A549 (cell line): Measurements from ENCODE around the gene CMTM2. TPM values are rescaled to one million over a fixed set of nuclear protein-coding genes. Genes with fewer than 3 reads are reported as not detected.

Experiments
- ATAC-seq, 2 experiments: fragments of 200-7000 bp in 1 of 2; fragments of >200 bp in 1 of 2; cut with Nextera tagmentation in 1 of 2; cut with Tn5 transposase in 1 of 2; 3 replicates each; pipeline versions ENCODE4 v1.8.0 to v1.9.1; 2018 to 2020; ENCODE audit warnings: mild to moderate bottlenecking in 1 of 2, moderate library complexity in 1 of 2
- CTCF ChIA-PET: fragments of 300-600 bp; sonication (Branson Sonifier 250); formaldehyde crosslinking; extraction: SDS; loops from one replicate; lab custom pipeline; 2021; ENCODE audit warnings: antibody characterized with exemption, inconsistent platforms; lab: Yijun Ruan, JAX
- POLR2A ChIA-PET: fragments of 350-600 bp; formaldehyde crosslinking; extraction: SDS; loops from one replicate; lab custom pipeline; 2021; ENCODE audit warnings: antibody characterized with exemption, inconsistent platforms; lab: Yijun Ruan, JAX
- DNase-seq, 2 experiments: peaks; one replicate each; pipeline versions ENCODE4 v3.0.0 to v3.0.0-alpha.2; 2011 to 2016; ENCODE audit warnings: low read depth in 1 of 2, low spot score in 1 of 2
- FAIRE-seq: peaks from 2 replicates; lab custom pipeline; 2011; peaks lifted over from hg19 to GRCh38; lab: Jason Lieb, UNC
- H3K27ac ChIP-seq, 2 experiments: fragments of >200 bp; sonication (Bioruptor Twin); formaldehyde crosslinking; 3 replicates each; pipeline ENCODE4 v1.5.1; 2016 to 2017
- H3K4me1 ChIP-seq: fragments of >200 bp; sonication (Bioruptor Twin); formaldehyde crosslinking; 3 replicates; pipeline ENCODE4 v1.6.1; 2016
- H3K4me2 ChIP-seq: fragments of >200 bp; sonication (Bioruptor Twin); formaldehyde crosslinking; 3 replicates; pipeline ENCODE4 v1.6.1; 2016
- H3K4me3 ChIP-seq: fragments of >200 bp; sonication (Bioruptor Twin); formaldehyde crosslinking; 3 replicates; pipeline ENCODE4 v1.5.1; 2016
- H3K9me3 ChIP-seq: fragments of >200 bp; sonication (Bioruptor Twin); formaldehyde crosslinking; 3 replicates; pipeline ENCODE4 v1.6.1; 2016
- CHD2 ChIP-seq: fragments of 150-350 bp; IDR thresholded peaks from 2 replicates; pipeline ENCODE4 v1.6.1; 2014; ENCODE audit warnings: low read length; ENCODE audit not compliant: partially characterized antibody
- FOSL2 ChIP-seq, 2 experiments: fragments of 450-650 bp in 1 of 2; fragments of >200 bp in 1 of 2; sonication (Bioruptor Twin) in 1 of 2; formaldehyde crosslinking; IDR thresholded peaks; 2 replicates each; pipeline versions ENCODE4 v1.5.0 to v1.6.1; 2016 to 2020; ENCODE audit warnings: mild to moderate bottlenecking in 1 of 2, moderate library complexity in 1 of 2
- FOXS1 ChIP-seq: fragments of 250-450 bp; sonication (Bioruptor Pico); IDR thresholded peaks from 2 replicates; pipeline ENCODE4 v1.5.0; 2020; ENCODE audit warnings: mild to moderate bottlenecking, moderate library complexity
- GATA3 ChIP-seq: IDR thresholded peaks from 2 replicates; pipeline ENCODE4 v1.6.1; 2012; ENCODE audit warnings: borderline replicate concordance
- HES2 ChIP-seq: fragments of >200 bp; sonication (Bioruptor Twin); formaldehyde crosslinking; IDR thresholded peaks from 2 replicates; pipeline ENCODE4 v1.6.1; 2016
- HOXA7 ChIP-seq: fragments of 250-450 bp; sonication (Bioruptor Pico); IDR thresholded peaks from 2 replicates; pipeline ENCODE4 v1.5.0; 2020; ENCODE audit warnings: mild to moderate bottlenecking, moderate library complexity
- KDM5A ChIP-seq: fragments of 200-600 bp; sonication (generic); IDR thresholded peaks from 2 replicates; pipeline ENCODE4 v1.6.1; 2016; ENCODE audit warnings: antibody characterized with exemption, mild to moderate bottlenecking
- MAX ChIP-seq: IDR thresholded peaks from 2 replicates; pipeline ENCODE4 v1.6.1; 2012
- NFE2L2 ChIP-seq: fragments of 150-350 bp; conservative IDR thresholded peaks from 2 replicates; pipeline ENCODE4 v1.6.1; 2014; ENCODE audit warnings: low read length
- PBX3 ChIP-seq: IDR thresholded peaks from 2 replicates; pipeline ENCODE4 v1.6.1; 2012
- POLR2A ChIP-seq: IDR thresholded peaks from 2 replicates; pipeline ENCODE4 v1.6.1; 2012; ENCODE audit warnings: mild to moderate bottlenecking, low read length
- RAD21 ChIP-seq, 2 experiments: fragments of >200 bp in 1 of 2; sonication (Bioruptor Twin) in 1 of 2; formaldehyde crosslinking in 1 of 2; IDR thresholded peaks in 1 of 2; conservative IDR thresholded peaks in 1 of 2; 2 replicates in 1 of 2; 3 replicates in 1 of 2; pipeline ENCODE4 v1.6.1; 2012 to 2018; ENCODE audit warnings: inconsistent platforms in 1 of 2
- RCOR1 ChIP-seq: fragments of 150-350 bp; IDR thresholded peaks from 2 replicates; pipeline ENCODE4 v1.6.1; 2014; ENCODE audit warnings: antibody characterized with exemption, low read length, low read depth
- TP53 ChIP-seq: fragments of 250-450 bp; sonication (Bioruptor Pico); IDR thresholded peaks from 2 replicates; pipeline ENCODE4 v1.5.0; 2021; ENCODE audit warnings: mild to moderate bottlenecking, moderate library complexity
- USF2 ChIP-seq: fragments of 450-650 bp; IDR thresholded peaks from 2 replicates; pipeline ENCODE4 v1.6.1; 2014; ENCODE audit warnings: antibody characterized with exemption
- ZSCAN20 ChIP-seq: fragments of 250-450 bp; sonication (Bioruptor Pico); IDR thresholded peaks from 2 replicates; pipeline ENCODE4 v1.8.0; 2022; ENCODE audit warnings: mild to moderate bottlenecking, moderate library complexity
- WGBS: methylation state at CpG from one replicate; pipeline ENCODE4 v1.1.6; 2017; ENCODE audit errors: missing lambda C conversion rate; 5-methylcytosine and 5-hydroxymethylcytosine counted together
- polyA plus RNA-seq, 4 experiments: library from polyadenylated mRNA; depleted of rRNA in 3 of 4; stranded (reverse); fragments of >200 nt; fragmentation: RNase III in 1 of 4; extraction: RNeasy Plus Mini Kit Qiagen cat#74134 plus additional on column Dnase treatment in 1 of 4; gene quantifications; 2 replicates in 3 of 4; 3 replicates in 1 of 4; pipeline ENCODE4 v1.2.3, GENCODE V29; 2011 to 2017

CMTM2 gene
- polyA plus RNA-seq, 2 of the 4 experiments (the other 2 are of a cell fraction): 0.15 TPM; not detected in 1

- no peak for TF ChIP-seq CHD2
Observed at GRCh38 chr16:66617728-66618127, 38.5 kb downstream of the CMTM2 start (continued).

GRCh38 chr16:66618588-66619375 is 39.5 kb downstream of the CMTM2 start:
- TF ChIP-seq NFE2L2 (no peak), KDM5A (no peak), MAX (0 out of 2 replicates have a peak, but pooled peaks have one; percentile 6), FOSL2 (IDR thresholded peaks at IDR 0.05) (0 out of 2 replicates have a peak, but pooled peaks have one; percentile 7), FOSL2 (CRISPR knock-in tag; IDR thresholded peaks at IDR 0.05) (no peak)
- TF ChIP-seq, all 56 proteins: peak for 2
- DNase-seq (peak in 1 of 2 experiments; percentile 26), ATAC-seq (peak; percentile 32 to 59; a peak in 4 of 6 replicates), FAIRE-seq (no peak)
- Histone ChIP-seq H3K4me1 (peaks cover 24% of the 10 kb centered on the region), H3K27ac (peak overlapping the region; percentile 37 to 69; a peak in 4 of 6 replicates), H3K9me3 (no peaks in the 10 kb centered on the region), H3K4me2 (peak overlapping the region; percentile 33), H3K4me3 (no peak overlapping the region)
- WGBS: 44% methylated on average over 6 of the region's 10 CpGs
- CTCF ChIA-PET: interaction anchor here (0.5 to 2.6 kb wide), 10 partner anchors 8 to 249 kb away, joined by 3 to 20 read pairs (median 4); no protein-coding TSS in a partner anchor
- POLR2A ChIA-PET: no interaction called here

- ChIA-PET POLR2A (no interaction called here), CTCF (interaction anchor here (0.6 to 2.6 kb wide), 6 partner anchors 11 to 290 kb away, joined by 3 to 20 read pairs (median 3); no protein-coding TSS in a partner anchor)
- Histone ChIP-seq H3K4me2 (no peak overlapping the region), H3K4me3 (no peak overlapping the region), H3K9me3 (no peaks in the 10 kb centered on the region), H3K27ac (no peak overlapping the region), H3K4me1 (peaks cover 24% of the 10 kb centered on the region)
- TF ChIP-seq PBX3: no peak
- TF ChIP-seq GATA3: no peak
- TF ChIP-seq TP53: no peak
- DNase-seq: no peak
- ATAC-seq: no peak
- 88% methylated on average over 12 of the region's 12 CpGs for WGBS
- no peak for FAIRE-seq
Observed at GRCh38 chr16:66619534-66620428, 40.5 kb downstream of the CMTM2 start.

GRCh38 chr16:66620429-66620795 is 41.1 kb downstream of the CMTM2 start:
- CTCF ChIA-PET: interaction anchor here (1.0 to 2.3 kb wide), 5 partner anchors 12 to 290 kb away, joined by 3 to 13 read pairs (median 3); no protein-coding TSS in a partner anchor

More at GRCh38 chr16:66620429-66620795, 41.1 kb downstream of the CMTM2 start:
- FAIRE-seq (no peak), DNase-seq (no peak), ATAC-seq (no peak)
- POLR2A ChIA-PET: no interaction called here
- H3K4me3 ChIP-seq: no peak overlapping the region
- no peaks in the 10 kb centered on the region for H3K9me3 ChIP-seq
- H3K4me2 ChIP-seq: no peak overlapping the region
- TF ChIP-seq ZSCAN20 (CRISPR knock-in tag) (no peak), RCOR1 (no peak), NFE2L2 (no peak), POLR2A (no peak), FOXS1 (CRISPR knock-in tag) (no peak), HES2 (no peak), USF2 (no peak), HOXA7 (CRISPR knock-in tag) (no peak), RAD21 (conservative IDR thresholded peaks at IDR 0.05 in 1 of 2, IDR thresholded peaks at IDR 0.05 in 1 of 2) (no peak), FOSL2 (IDR thresholded peaks at IDR 0.05) (no peak), FOSL2 (CRISPR knock-in tag; IDR thresholded peaks at IDR 0.05) (no peak)
- peaks cover 24% of the 10 kb centered on the region for H3K4me1 ChIP-seq
- 93% methylated on average over 8 of the region's 8 CpGs for WGBS
- no peak overlapping the region for H3K27ac ChIP-seq
